WTC11 (cell line): ENCODE data around the gene MPPE1. TPM values are rescaled to one million over a fixed set of nuclear protein-coding genes. Genes with fewer than 3 reads are reported as not detected.

Experiments
- ATAC-seq: fragments of 200-7000 bp; cut with Tn5 transposase; 2 replicates; pipeline ENCODE4 v1.10.0; 2021; ENCODE audit warnings: mild to moderate bottlenecking, moderate library complexity
- CTCF ChIA-PET: fragments of 300-600 bp; sonication (Branson Sonifier 250); formaldehyde crosslinking; loops from one replicate; lab custom pipeline; 2021; ENCODE audit warnings: antibody characterized with exemption; lab: Charles Lee
- POLR2A ChIA-PET: fragments of 350-600 bp; sonication (Branson Sonifier 250); formaldehyde crosslinking; loops from one replicate; lab custom pipeline; 2021; ENCODE audit warnings: antibody characterized with exemption; lab: Charles Lee
- DNase-seq: peaks from one replicate; pipeline ENCODE4 v3.0.0; 2021; ENCODE audit warnings: low spot score
- H3K27ac Mint-ChIP-seq: 2 replicates; pipeline ENCODE4 v1.8.0; 2021; ENCODE audit warnings: mixed read lengths
- H3K27me3 Mint-ChIP-seq: 2 replicates; pipeline ENCODE4 v1.8.0; 2021; ENCODE audit warnings: low read depth, mild to moderate bottlenecking, moderate library complexity, mixed read lengths
- H3K36me3 Mint-ChIP-seq: 2 replicates; pipeline ENCODE4 v1.8.0; 2021; ENCODE audit warnings: mixed read lengths
- H3K4me1 Mint-ChIP-seq: 2 replicates; pipeline ENCODE4 v1.8.0; 2022; ENCODE audit warnings: mixed read lengths
- H3K4me3 Mint-ChIP-seq: 2 replicates; pipeline ENCODE4 v1.8.0; 2021; ENCODE audit warnings: mild to moderate bottlenecking, moderate library complexity, mixed read lengths
- H3K9me3 Mint-ChIP-seq: 2 replicates; pipeline ENCODE4 v1.8.0; 2021; ENCODE audit warnings: mixed read lengths
- CBFB ChIP-seq: sonication (generic); formaldehyde crosslinking; IDR thresholded peaks from 2 replicates; pipeline ENCODE4 v1.8.1; 2022; ENCODE audit warnings: mild to moderate bottlenecking, low read depth, missing genetic modification reagents
- FOXK1 ChIP-seq: sonication (generic); formaldehyde crosslinking; IDR thresholded peaks from 2 replicates; pipeline ENCODE4 v1.8.0; 2022; ENCODE audit warnings: mild to moderate bottlenecking, moderate library complexity, missing genetic modification reagents
- KAT7 ChIP-seq: sonication (generic); formaldehyde crosslinking; IDR thresholded peaks from 2 replicates; pipeline ENCODE4 v1.8.1; 2023; ENCODE audit warnings: missing genetic modification reagents, mild to moderate bottlenecking, borderline replicate concordance
- NFYB ChIP-seq: sonication (generic); formaldehyde crosslinking; conservative IDR thresholded peaks from 2 replicates; pipeline ENCODE4 v1.8.0; 2022; ENCODE audit warnings: low read depth, missing genetic modification reagents
- NR3C1 ChIP-seq: sonication (generic); formaldehyde crosslinking; conservative IDR thresholded peaks from 2 replicates; pipeline ENCODE4 v1.8.1; 2023; ENCODE audit warnings: low read depth, mild to moderate bottlenecking, missing genetic modification reagents
- TCF7 ChIP-seq: sonication (generic); formaldehyde crosslinking; IDR thresholded peaks from 2 replicates; pipeline ENCODE4 v1.8.0; 2022; ENCODE audit warnings: mild to moderate bottlenecking, low read depth, missing genetic modification reagents, moderate library complexity
- ZNF232 ChIP-seq: sonication (generic); formaldehyde crosslinking; IDR thresholded peaks from 2 replicates; pipeline ENCODE4 v1.8.0; 2022; ENCODE audit warnings: mild to moderate bottlenecking, missing genetic modification reagents
- ZNF396 ChIP-seq: fragments of 250-450 bp; sonication (Bioruptor Pico); IDR thresholded peaks from 2 replicates; pipeline ENCODE4 v1.8.0; 2021; ENCODE audit warnings: mild to moderate bottlenecking, moderate library complexity, borderline replicate concordance
- ZNF416 ChIP-seq: fragments of 250-450 bp; sonication (Bioruptor Pico); IDR thresholded peaks from 2 replicates; pipeline ENCODE4 v1.9.0; 2021; ENCODE audit warnings: mild to moderate bottlenecking, inconsistent platforms
- ZNF423 ChIP-seq: fragments of 250-450 bp; sonication (Bioruptor Pico); IDR thresholded peaks from 2 replicates; pipeline ENCODE4 v2.1.2; 2022; ENCODE audit warnings: mild to moderate bottlenecking, moderate library complexity
- total RNA-seq: library from RNA; stranded (reverse); gene quantifications from 3 replicates; pipeline ENCODE4 v1.2.3, GENCODE V29; 2021
- TF ChIP-seq, protein P1 (sequence below): fragments of 250-450 bp; sonication (Bioruptor Pico); IDR thresholded peaks from 2 replicates; pipeline ENCODE4 v1.9.0; 2021; ENCODE audit warnings: moderate library complexity, mild to moderate bottlenecking, inconsistent platforms, borderline replicate concordance
- TF ChIP-seq, protein P2 (sequence below): fragments of 250-450 bp; sonication (Bioruptor Pico); conservative IDR thresholded peaks from 2 replicates; pipeline ENCODE4 v1.9.0; 2021; ENCODE audit warnings: mild to moderate bottlenecking
- TF ChIP-seq, protein P3 (sequence below): fragments of 250-450 bp; sonication (Bioruptor Pico); IDR thresholded peaks from 2 replicates; pipeline ENCODE4 v1.9.0; 2021; ENCODE audit warnings: mild to moderate bottlenecking, borderline replicate concordance
- TF ChIP-seq, protein P4 (sequence below): sonication (generic); formaldehyde crosslinking; IDR thresholded peaks from 2 replicates; pipeline ENCODE4 v1.8.0; 2022; ENCODE audit warnings: mild to moderate bottlenecking, missing genetic modification reagents
- TF ChIP-seq, protein P5 (sequence below): sonication (generic); formaldehyde crosslinking; IDR thresholded peaks from 2 replicates; pipeline ENCODE4 v1.8.1; 2023; ENCODE audit warnings: mild to moderate bottlenecking, missing genetic modification reagents
- TF ChIP-seq, protein P6 (sequence below): sonication (generic); formaldehyde crosslinking; IDR thresholded peaks from 2 replicates; pipeline ENCODE4 v1.8.1; 2023; ENCODE audit warnings: mild to moderate bottlenecking, missing genetic modification reagents, moderate library complexity
- TF ChIP-seq, protein P7 (sequence below): sonication (generic); formaldehyde crosslinking; conservative IDR thresholded peaks from 2 replicates; pipeline ENCODE4 v1.8.1; 2022; ENCODE audit warnings: mild to moderate bottlenecking, missing genetic modification reagents
- TF ChIP-seq, protein P8 (sequence below): sonication (generic); formaldehyde crosslinking; IDR thresholded peaks from 2 replicates; pipeline ENCODE4 v1.8.1; 2023; ENCODE audit warnings: mild to moderate bottlenecking, missing genetic modification reagents, borderline replicate concordance

Gene MPPE1
- total RNA-seq, 1 experiment from 2014 or later: 29.1 TPM

DNA sequence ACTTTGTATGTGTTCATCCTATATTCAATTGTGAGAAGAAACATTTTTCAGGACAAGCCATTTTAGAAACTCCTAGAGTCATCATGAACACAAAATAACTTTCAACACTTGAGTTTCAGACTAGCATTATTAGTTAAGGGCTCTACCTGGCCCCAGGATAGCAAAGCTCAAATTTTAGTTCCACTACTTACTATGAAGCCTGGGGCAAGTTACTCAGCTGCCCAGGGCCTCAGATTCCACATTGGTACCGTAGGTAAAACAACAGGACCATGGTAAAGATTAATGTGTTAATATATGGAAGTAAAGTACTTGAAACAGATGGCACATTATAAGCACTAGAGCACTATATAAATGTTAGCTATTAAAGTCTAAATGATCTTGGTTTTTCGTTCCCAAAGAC is 19.4 kb downstream of the MPPE1 start:
- Mint-ChIP-seq H3K4me3 (no peak overlapping the region), H3K4me1 (peaks cover 7% of the 10 kb centered on the region), H3K36me3 (peaks cover 47% of the 10 kb centered on the region), H3K27me3 (no peaks in the 10 kb centered on the region), H3K9me3 (no peaks in the 10 kb centered on the region), H3K27ac (no peak overlapping the region)
- ATAC-seq: no peak
- TF ChIP-seq, protein P1, sequence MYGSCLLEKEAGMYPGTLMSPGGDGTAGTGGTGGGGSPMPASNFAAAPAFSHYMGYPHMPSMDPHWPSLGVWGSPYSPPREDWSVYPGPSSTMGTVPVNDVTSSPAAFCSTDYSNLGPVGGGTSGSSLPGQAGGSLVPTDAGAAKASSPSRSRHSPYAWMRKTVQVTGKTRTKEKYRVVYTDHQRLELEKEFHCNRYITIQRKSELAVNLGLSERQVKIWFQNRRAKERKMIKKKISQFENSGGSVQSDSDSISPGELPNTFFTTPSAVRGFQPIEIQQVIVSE (CRISPR knock-in tag): no peak
- TF ChIP-seq FOXK1 (CRISPR knock-in tag) (no peak), ZNF396 (no peak), ZNF416 (CRISPR knock-in tag) (no peak), CBFB (CRISPR knock-in tag) (no peak), NFYB (CRISPR knock-in tag) (no peak)
- TF ChIP-seq, protein P2, sequence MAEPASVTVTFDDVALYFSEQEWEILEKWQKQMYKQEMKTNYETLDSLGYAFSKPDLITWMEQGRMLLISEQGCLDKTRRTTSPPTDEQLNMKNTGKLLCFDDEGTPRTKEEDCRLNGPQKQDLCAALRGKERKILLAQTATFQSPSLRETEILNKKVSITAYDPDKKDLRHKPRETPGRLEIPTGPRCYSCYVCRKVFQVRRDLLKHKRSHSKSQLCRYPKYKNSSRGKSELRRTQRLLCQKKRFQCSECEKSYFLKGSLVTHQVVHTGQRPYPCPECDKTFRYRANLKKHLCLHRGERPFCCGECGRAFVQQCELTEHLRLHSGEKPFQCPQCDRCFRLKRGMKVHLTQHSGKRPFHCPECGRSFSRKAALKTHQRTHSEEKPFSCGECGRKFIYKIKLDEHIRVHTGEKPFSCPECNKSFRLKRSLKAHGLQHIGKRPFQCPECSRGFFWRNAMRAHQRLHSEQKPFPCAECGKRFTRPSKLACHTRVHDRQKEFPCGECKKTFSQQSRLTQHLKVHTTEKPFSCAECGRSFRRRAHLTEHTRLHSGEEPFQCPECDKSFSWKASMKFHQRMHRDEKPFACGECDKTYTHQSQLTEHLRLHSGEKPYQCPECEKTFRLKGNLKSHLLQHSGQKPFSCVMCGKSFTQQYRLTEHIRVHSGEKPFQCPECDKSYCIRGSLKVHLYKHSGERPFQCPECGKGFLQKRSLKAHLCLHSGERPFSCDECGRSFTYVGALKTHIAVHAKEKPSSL: no peak
- TF ChIP-seq, protein P3, sequence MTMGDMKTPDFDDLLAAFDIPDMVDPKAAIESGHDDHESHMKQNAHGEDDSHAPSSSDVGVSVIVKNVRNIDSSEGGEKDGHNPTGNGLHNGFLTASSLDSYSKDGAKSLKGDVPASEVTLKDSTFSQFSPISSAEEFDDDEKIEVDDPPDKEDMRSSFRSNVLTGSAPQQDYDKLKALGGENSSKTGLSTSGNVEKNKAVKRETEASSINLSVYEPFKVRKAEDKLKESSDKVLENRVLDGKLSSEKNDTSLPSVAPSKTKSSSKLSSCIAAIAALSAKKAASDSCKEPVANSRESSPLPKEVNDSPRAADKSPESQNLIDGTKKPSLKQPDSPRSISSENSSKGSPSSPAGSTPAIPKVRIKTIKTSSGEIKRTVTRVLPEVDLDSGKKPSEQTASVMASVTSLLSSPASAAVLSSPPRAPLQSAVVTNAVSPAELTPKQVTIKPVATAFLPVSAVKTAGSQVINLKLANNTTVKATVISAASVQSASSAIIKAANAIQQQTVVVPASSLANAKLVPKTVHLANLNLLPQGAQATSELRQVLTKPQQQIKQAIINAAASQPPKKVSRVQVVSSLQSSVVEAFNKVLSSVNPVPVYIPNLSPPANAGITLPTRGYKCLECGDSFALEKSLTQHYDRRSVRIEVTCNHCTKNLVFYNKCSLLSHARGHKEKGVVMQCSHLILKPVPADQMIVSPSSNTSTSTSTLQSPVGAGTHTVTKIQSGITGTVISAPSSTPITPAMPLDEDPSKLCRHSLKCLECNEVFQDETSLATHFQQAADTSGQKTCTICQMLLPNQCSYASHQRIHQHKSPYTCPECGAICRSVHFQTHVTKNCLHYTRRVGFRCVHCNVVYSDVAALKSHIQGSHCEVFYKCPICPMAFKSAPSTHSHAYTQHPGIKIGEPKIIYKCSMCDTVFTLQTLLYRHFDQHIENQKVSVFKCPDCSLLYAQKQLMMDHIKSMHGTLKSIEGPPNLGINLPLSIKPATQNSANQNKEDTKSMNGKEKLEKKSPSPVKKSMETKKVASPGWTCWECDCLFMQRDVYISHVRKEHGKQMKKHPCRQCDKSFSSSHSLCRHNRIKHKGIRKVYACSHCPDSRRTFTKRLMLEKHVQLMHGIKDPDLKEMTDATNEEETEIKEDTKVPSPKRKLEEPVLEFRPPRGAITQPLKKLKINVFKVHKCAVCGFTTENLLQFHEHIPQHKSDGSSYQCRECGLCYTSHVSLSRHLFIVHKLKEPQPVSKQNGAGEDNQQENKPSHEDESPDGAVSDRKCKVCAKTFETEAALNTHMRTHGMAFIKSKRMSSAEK: no peak
- TF ChIP-seq, protein P4, sequence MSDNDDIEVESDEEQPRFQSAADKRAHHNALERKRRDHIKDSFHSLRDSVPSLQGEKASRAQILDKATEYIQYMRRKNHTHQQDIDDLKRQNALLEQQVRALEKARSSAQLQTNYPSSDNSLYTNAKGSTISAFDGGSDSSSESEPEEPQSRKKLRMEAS (CRISPR knock-in tag): no peak
- TF ChIP-seq, protein P5, sequence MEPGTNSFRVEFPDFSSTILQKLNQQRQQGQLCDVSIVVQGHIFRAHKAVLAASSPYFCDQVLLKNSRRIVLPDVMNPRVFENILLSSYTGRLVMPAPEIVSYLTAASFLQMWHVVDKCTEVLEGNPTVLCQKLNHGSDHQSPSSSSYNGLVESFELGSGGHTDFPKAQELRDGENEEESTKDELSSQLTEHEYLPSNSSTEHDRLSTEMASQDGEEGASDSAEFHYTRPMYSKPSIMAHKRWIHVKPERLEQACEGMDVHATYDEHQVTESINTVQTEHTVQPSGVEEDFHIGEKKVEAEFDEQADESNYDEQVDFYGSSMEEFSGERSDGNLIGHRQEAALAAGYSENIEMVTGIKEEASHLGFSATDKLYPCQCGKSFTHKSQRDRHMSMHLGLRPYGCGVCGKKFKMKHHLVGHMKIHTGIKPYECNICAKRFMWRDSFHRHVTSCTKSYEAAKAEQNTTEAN: no peak
- no peak for DNase-seq
- CTCF ChIA-PET: no interaction called here
- POLR2A ChIA-PET: no interaction called here

DNA sequence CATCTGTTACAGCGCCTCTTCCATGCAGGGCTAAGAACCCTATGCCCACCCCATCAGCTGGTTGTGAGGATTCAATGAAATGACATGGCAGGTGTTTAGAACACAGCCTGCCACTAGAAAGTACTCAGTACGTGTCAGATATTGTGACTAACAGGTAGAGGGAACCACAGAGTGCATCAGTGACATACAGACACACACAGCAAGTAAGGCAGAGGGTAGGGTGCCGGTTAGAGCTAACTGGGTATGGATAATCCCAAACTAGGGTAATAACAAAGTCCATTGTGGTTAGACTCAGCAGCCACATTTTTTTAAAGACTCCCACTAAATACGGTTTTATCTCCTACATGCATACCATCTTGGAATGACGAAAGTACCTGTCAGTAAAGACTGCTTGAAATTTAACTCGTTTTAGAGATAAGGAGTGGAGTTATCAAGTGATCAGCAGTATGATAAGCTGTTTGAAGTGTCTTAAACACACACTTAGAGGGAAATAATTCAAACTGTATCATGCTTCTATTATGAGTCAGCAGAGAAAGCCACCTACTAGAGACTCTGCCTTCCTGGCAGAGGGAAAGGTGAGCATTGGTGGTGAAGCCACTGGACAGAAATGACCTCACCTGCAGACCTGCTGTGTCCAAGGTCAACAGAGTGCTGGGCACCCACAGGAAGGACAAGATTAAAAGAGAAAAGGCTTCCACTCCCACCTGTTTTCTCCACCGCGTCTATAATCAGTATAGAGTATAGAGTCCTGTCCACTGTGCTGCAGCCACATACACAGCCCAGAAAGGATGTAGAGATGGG is 20.6 kb downstream of the MPPE1 start:
- no peak for DNase-seq
- Mint-ChIP-seq H3K27ac (peak overlapping the region; percentile 85; the same call in 1 of the 2 replicates), H3K4me1 (peaks cover 7% of the 10 kb centered on the region), H3K4me3 (no peak overlapping the region), H3K27me3 (no peaks in the 10 kb centered on the region), H3K9me3 (no peaks in the 10 kb centered on the region), H3K36me3 (peaks cover 38% of the 10 kb centered on the region)
- no peak for ATAC-seq
- ChIA-PET POLR2A (interaction anchor here (0.7 kb wide), 2 partner anchors 94 to 154 kb away, joined by 3 read pairs; partner anchors contain the start of gene IMPA2), CTCF (interaction anchor here (0.6 to 1.2 kb wide), 6 partner anchors 50 to 232 kb away, joined by 3 to 5 read pairs (median 4); no protein-coding TSS in a partner anchor)
- no peak for TF ChIP-seq KAT7
- TF ChIP-seq NR3C1 (CRISPR knock-in tag): no peak
- no peak for TF ChIP-seq TCF7 (CRISPR knock-in tag)
- no peak for TF ChIP-seq ZNF423 (CRISPR knock-in tag)
- TF ChIP-seq, protein P6, sequence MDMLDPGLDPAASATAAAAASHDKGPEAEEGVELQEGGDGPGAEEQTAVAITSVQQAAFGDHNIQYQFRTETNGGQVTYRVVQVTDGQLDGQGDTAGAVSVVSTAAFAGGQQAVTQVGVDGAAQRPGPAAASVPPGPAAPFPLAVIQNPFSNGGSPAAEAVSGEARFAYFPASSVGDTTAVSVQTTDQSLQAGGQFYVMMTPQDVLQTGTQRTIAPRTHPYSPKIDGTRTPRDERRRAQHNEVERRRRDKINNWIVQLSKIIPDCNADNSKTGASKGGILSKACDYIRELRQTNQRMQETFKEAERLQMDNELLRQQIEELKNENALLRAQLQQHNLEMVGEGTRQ: no peak
- TF ChIP-seq, protein P7, sequence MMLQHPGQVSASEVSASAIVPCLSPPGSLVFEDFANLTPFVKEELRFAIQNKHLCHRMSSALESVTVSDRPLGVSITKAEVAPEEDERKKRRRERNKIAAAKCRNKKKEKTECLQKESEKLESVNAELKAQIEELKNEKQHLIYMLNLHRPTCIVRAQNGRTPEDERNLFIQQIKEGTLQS (CRISPR knock-in tag): no peak
- TF ChIP-seq ZNF232 (CRISPR knock-in tag): no peak
- TF ChIP-seq, protein P8, sequence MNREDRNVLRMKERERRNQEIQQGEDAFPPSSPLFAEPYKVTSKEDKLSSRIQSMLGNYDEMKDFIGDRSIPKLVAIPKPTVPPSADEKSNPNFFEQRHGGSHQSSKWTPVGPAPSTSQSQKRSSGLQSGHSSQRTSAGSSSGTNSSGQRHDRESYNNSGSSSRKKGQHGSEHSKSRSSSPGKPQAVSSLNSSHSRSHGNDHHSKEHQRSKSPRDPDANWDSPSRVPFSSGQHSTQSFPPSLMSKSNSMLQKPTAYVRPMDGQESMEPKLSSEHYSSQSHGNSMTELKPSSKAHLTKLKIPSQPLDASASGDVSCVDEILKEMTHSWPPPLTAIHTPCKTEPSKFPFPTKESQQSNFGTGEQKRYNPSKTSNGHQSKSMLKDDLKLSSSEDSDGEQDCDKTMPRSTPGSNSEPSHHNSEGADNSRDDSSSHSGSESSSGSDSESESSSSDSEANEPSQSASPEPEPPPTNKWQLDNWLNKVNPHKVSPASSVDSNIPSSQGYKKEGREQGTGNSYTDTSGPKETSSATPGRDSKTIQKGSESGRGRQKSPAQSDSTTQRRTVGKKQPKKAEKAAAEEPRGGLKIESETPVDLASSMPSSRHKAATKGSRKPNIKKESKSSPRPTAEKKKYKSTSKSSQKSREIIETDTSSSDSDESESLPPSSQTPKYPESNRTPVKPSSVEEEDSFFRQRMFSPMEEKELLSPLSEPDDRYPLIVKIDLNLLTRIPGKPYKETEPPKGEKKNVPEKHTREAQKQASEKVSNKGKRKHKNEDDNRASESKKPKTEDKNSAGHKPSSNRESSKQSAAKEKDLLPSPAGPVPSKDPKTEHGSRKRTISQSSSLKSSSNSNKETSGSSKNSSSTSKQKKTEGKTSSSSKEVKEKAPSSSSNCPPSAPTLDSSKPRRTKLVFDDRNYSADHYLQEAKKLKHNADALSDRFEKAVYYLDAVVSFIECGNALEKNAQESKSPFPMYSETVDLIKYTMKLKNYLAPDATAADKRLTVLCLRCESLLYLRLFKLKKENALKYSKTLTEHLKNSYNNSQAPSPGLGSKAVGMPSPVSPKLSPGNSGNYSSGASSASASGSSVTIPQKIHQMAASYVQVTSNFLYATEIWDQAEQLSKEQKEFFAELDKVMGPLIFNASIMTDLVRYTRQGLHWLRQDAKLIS (CRISPR knock-in tag): no peak
